HL-60 (cell line): ENCODE measurements around the gene PDE4B.

Source experiments
- DNase-seq, 2 experiments: peaks; one replicate each; pipeline ENCODE4 v3.0.0-alpha.2; 2010 to 2020; ENCODE audit warnings: low read depth in 1 of 2, low spot score in 1 of 2
- H3K27ac ChIP-seq: fragments of 250-450 bp; sonication (Bioruptor Pico); replicated peaks from 2 replicates; pipeline ENCODE4 v1.5.1; 2020; ENCODE audit warnings: mild to moderate bottlenecking, moderate library complexity
- H3K27me3 ChIP-seq: fragments of 250-450 bp; sonication (Bioruptor Pico); 2 replicates; pipeline ENCODE4 v1.5.1; 2021; ENCODE audit warnings: mild to moderate bottlenecking, moderate library complexity; ENCODE audit not compliant: insufficient read depth, poor library complexity, severe bottlenecking
- H3K4me3 ChIP-seq: replicated peaks from 2 replicates; pipeline ENCODE4 v1.5.1; 2011; ENCODE audit warnings: mild to moderate bottlenecking, control low read depth, low read length; ENCODE audit not compliant: insufficient read depth
- CTCF ChIP-seq: IDR thresholded peaks from one replicate; pipeline ENCODE4 v1.5.1; 2011; ENCODE audit warnings: low read length, control low read depth, inconsistent platforms; ENCODE audit not compliant: insufficient read depth
- GABPA ChIP-seq: IDR thresholded peaks from 2 replicates; pipeline ENCODE4 v1.6.1; 2012; ENCODE audit warnings: low read depth
- POLR2AphosphoS5 ChIP-seq: IDR thresholded peaks from 2 replicates; pipeline ENCODE4 v1.6.1; 2012; ENCODE audit warnings: low read depth
- REST ChIP-seq: IDR thresholded peaks from 2 replicates; pipeline ENCODE4 v1.6.1; 2012; ENCODE audit warnings: low read depth; ENCODE audit not compliant: insufficient replicate concordance
- SPI1 ChIP-seq: IDR thresholded peaks from 2 replicates; pipeline ENCODE4 v1.6.1; 2012; ENCODE audit warnings: low read depth, mild to moderate bottlenecking, borderline replicate concordance

The PDE4B gene

GRCh38 chr1:66342707-66343106, 550.0 kb downstream of the PDE4B start:
- Histone ChIP-seq H3K4me3 (no peak overlapping the region), H3K27ac (no peak overlapping the region), H3K27me3 (no peaks in the 10 kb centered on the region)
- DNase-seq, result no peak
- TF ChIP-seq CTCF (no peak), REST (no peak), POLR2AphosphoS5 (no peak), GABPA (no peak), SPI1 (no peak)

GRCh38 chr1:66343569-66344325, 551.1 kb downstream of the PDE4B start:
- H3K27ac ChIP-seq, result no peak overlapping the region
- H3K4me3 ChIP-seq, result no peak overlapping the region
- no peak for TF ChIP-seq GABPA
- TF ChIP-seq REST, result no peak
- no peak for TF ChIP-seq CTCF
- no peak for TF ChIP-seq POLR2AphosphoS5
- no peak for TF ChIP-seq SPI1

GRCh38 chr1:66346057-66346795, 553.5 kb downstream of the PDE4B start:
- Histone ChIP-seq H3K4me3 (no peak overlapping the region), H3K27ac (no peak overlapping the region)
- TF ChIP-seq CTCF (no peak), REST (no peak)

More at GRCh38 chr1:66343569-66344325, 551.1 kb downstream of the PDE4B start:
- H3K27me3 ChIP-seq, result no peaks in the 10 kb centered on the region
- no peak for DNase-seq

More at GRCh38 chr1:66346057-66346795, 553.5 kb downstream of the PDE4B start:
- H3K27me3 ChIP-seq, result no peaks in the 10 kb centered on the region
- DNase-seq, result no peak
